Endothelial cell of umbilical vein (primary cell): ENCODE results near the gene FAM168A. TPM values are rescaled to one million over a fixed set of nuclear protein-coding genes. Genes with fewer than 3 reads are reported as not detected.

ENCODE experiments used
- BruUV-seq: library from RNA; stranded (reverse); fragments of 400-500 nt; replicated peaks from 2 replicates; lab custom pipeline; 2021; lab: Mats Ljungman, UMichigan
- CTCF ChIA-PET: fragments of 300-600, 350-600 bp; sonication (Branson Sonifier 250); formaldehyde crosslinking; loops from one replicate; lab custom pipeline; 2021; ENCODE audit warnings: antibody characterized with exemption, inconsistent platforms; lab: Charles Lee
- POLR2A ChIA-PET: fragments of 300-600, 350-600 bp; sonication (Branson Sonifier 250); formaldehyde crosslinking; loops from one replicate; lab custom pipeline; 2021; ENCODE audit warnings: antibody characterized with exemption, inconsistent platforms; lab: Charles Lee
- DNase-seq: peaks from one replicate; pipeline ENCODE4 v3.0.0-alpha.2; 2011; ENCODE audit warnings: low read depth, low spot score
- FAIRE-seq: peaks from 2 replicates; lab custom pipeline; 2011; peaks lifted over from hg19 to GRCh38; lab: Jason Lieb, UNC
- H2AFZ ChIP-seq: 2 replicates; pipeline ENCODE4 v1.6.0; 2012; ENCODE audit warnings: low read depth, low read length, control low read depth, inconsistent platforms
- H3K27ac ChIP-seq: 2 replicates; pipeline ENCODE4 v1.5.1; 2011; ENCODE audit warnings: low read depth, mild to moderate bottlenecking, control low read depth, low read length, moderate library complexity; ENCODE audit not compliant: insufficient read depth
- H3K27me3 ChIP-seq, 2 experiments: 2 replicates each; pipeline versions ENCODE4 v1.6.0 to v1.6.1; 2011; ENCODE audit warnings: low read length in 2 of 2, mixed read lengths in 1 of 2; ENCODE audit not compliant: control insufficient read depth in 2 of 2, insufficient read depth in 2 of 2
- H3K36me3 ChIP-seq, 2 experiments: 2 replicates in 1 of 2; 3 replicates in 1 of 2; pipeline ENCODE4 v1.5.1; 2011; ENCODE audit warnings: low read length in 2 of 2, mild to moderate bottlenecking in 1 of 2, moderate library complexity in 1 of 2; ENCODE audit not compliant: control insufficient read depth in 2 of 2, insufficient read depth in 2 of 2; ENCODE audit errors: extremely low read depth in 1 of 2
- H3K4me1 ChIP-seq: 3 replicates; pipeline ENCODE4 v1.5.1; 2011; ENCODE audit warnings: mild to moderate bottlenecking, low read length; ENCODE audit not compliant: control insufficient read depth, insufficient read depth; ENCODE audit errors: extremely low read depth
- H3K4me2 ChIP-seq: 2 replicates; pipeline ENCODE4 v1.6.1; 2011; ENCODE audit warnings: low read length, control low read depth, mixed read lengths; ENCODE audit not compliant: insufficient read depth
- H3K4me3 ChIP-seq, 3 experiments: fragments of 200-600 bp in 1 of 3; sonication (generic), shearing (Covaris generic) in 1 of 3; replicated peaks in 1 of 3; 2 replicates each; pipeline ENCODE4 v1.5.1; 2011 to 2016; ENCODE audit warnings: control low read depth in 3 of 3, low read length in 3 of 3, mild to moderate bottlenecking in 2 of 3, inconsistent platforms in 1 of 3, low read depth in 1 of 3, moderate library complexity in 1 of 3; ENCODE audit not compliant: insufficient read depth in 1 of 3
- H3K79me2 ChIP-seq: 2 replicates; pipeline ENCODE4 v1.6.0; 2012; ENCODE audit warnings: low read length, inconsistent platforms; ENCODE audit not compliant: control insufficient read depth, insufficient read depth
- H3K9ac ChIP-seq: replicated peaks from 2 replicates; pipeline ENCODE3; 2011; ENCODE audit warnings: low read length, control low read depth; ENCODE audit not compliant: insufficient read depth; ENCODE audit errors: extremely low read depth
- H3K9me1 ChIP-seq: replicated peaks from 3 replicates; pipeline ENCODE4 v1.6.0; 2011; ENCODE audit warnings: mild to moderate bottlenecking, low read length; ENCODE audit not compliant: control insufficient read depth, insufficient read depth; ENCODE audit errors: extremely low read depth
- H3K9me3 ChIP-seq: replicated peaks from 2 replicates; pipeline ENCODE4 v1.5.1; 2012; ENCODE audit warnings: low read length, inconsistent platforms; ENCODE audit not compliant: control insufficient read depth, insufficient read depth
- H4K20me1 ChIP-seq: replicated peaks from 2 replicates; pipeline ENCODE3; 2011; ENCODE audit warnings: mild to moderate bottlenecking, low read length; ENCODE audit not compliant: control insufficient read depth, insufficient read depth; ENCODE audit errors: extremely low read depth
- CTCF ChIP-seq, 2 donors: IDR thresholded peaks; 1 replicate in 1 of 2; 2 replicates in 1 of 2; pipeline ENCODE4 v1.5.1; 2011; ENCODE audit warnings: low read length in 2 of 2, mild to moderate bottlenecking in 2 of 2, moderate library complexity in 2 of 2, control low read depth in 1 of 2, inconsistent platforms in 1 of 2, low read depth in 1 of 2; ENCODE audit not compliant: insufficient read depth in 1 of 2; ENCODE audit errors: extremely low read depth in 1 of 2
- EZH2 ChIP-seq: IDR thresholded peaks from 2 replicates; pipeline ENCODE4 v1.6.1; 2012; ENCODE audit warnings: borderline replicate concordance, low read depth, mild to moderate bottlenecking, moderate library complexity, low read length, inconsistent platforms; ENCODE audit not compliant: severe bottlenecking
- FOS ChIP-seq: IDR thresholded peaks from 2 replicates; pipeline ENCODE4 v1.6.1; 2011; ENCODE audit warnings: mild to moderate bottlenecking, low read length, moderate library complexity, borderline replicate concordance; ENCODE audit not compliant: insufficient read depth
- GATA2 ChIP-seq: IDR thresholded peaks from 2 replicates; pipeline ENCODE4 v1.7.0; 2011; ENCODE audit warnings: low read depth, mild to moderate bottlenecking, moderate library complexity, mixed read lengths, low read length; ENCODE audit not compliant: insufficient read length, insufficient read depth
- JUN ChIP-seq: IDR thresholded peaks from 2 replicates; pipeline ENCODE4 v1.6.1; 2011; ENCODE audit warnings: borderline replicate concordance, low read depth; ENCODE audit not compliant: insufficient read length, insufficient read depth
- MAX ChIP-seq: IDR thresholded peaks from 2 replicates; pipeline ENCODE4 v1.6.1; 2011; ENCODE audit not compliant: insufficient read depth, insufficient read length
- MYC ChIP-seq: IDR thresholded peaks from one replicate; pipeline ENCODE4 v1.6.1; 2011; ENCODE audit warnings: mild to moderate bottlenecking, low read depth, low read length
- POLR2A ChIP-seq: IDR thresholded peaks from 2 replicates; pipeline ENCODE4 v1.6.1; 2012; ENCODE audit warnings: low read depth, mild to moderate bottlenecking, control low read depth, low read length
- POLR2AphosphoS5 ChIP-seq: IDR thresholded peaks from 2 replicates; pipeline ENCODE4 v1.6.1; 2012; ENCODE audit warnings: low read depth, mild to moderate bottlenecking, control low read depth, low read length, moderate library complexity; ENCODE audit not compliant: insufficient read depth
- dilution Hi-C: fragments of 300-500 bp; cut with MboI; formaldehyde crosslinking; loops from one replicate; pipeline ENCODE4 v1.15.0; 2019; ENCODE audit warnings: low sequenced_read_pairs; ENCODE audit not compliant: extremely low pct_ligation_motif_present
- intact Hi-C: fragments of 100-400 bp; cut with micrococcal nuclease; formaldehyde crosslinking; loops from one replicate; pipeline ENCODE4 v1.10.0; 2022
- polyA plus RNA-seq, 4 experiments: library from polyadenylated mRNA; depleted of rRNA in 3 of 4; stranded (reverse) in 3 of 4; unstranded in 1 of 4; fragments of >200 nt; gene quantifications; 2 replicates each; pipeline versions ENCODE4 v1.2.1 to v1.2.3, GENCODE V29; 2011 to 2012; ENCODE audit warnings: missing spikeins in 1 of 4
- total RNA-seq: library from RNA; stranded (reverse); gene quantifications from 2 replicates; pipeline ENCODE4 v1.2.3, GENCODE V29; 2021

The FAM168A gene
- total and polyA plus RNA-seq, 2 donors (not counting 3 experiments of a cell fraction or from before 2014, with no cell fraction given): 17.0 to 20.5 TPM

- Histone ChIP-seq H3K4me2 (peak within 1 kb of the TSS; percentile 2), H3K9me3 (no peaks in the 10 kb centered on the region), H4K20me1 (no peaks in the 10 kb centered on the region), H3K79me2 (peaks cover 48% of the 10 kb centered on the region), H3K27me3 (no peaks in the 10 kb centered on the region), H3K27ac (peak within 1 kb of the TSS; percentile 75), H3K4me3 (peak within 1 kb of the TSS; percentile 47 to 80 (median 49)), H3K36me3 (no peaks in the 10 kb centered on the region), H3K9ac (peak within 1 kb of the TSS; percentile 82), H3K9me1 (no peaks in the 10 kb centered on the region), H3K4me1 (peaks cover 2% of the 10 kb centered on the region), H2AFZ (peak within 1 kb of the TSS; percentile 86)
- POLR2A ChIA-PET: no interaction called here
- no TSS peak for BruUV-seq
- intact Hi-C loops (loop anchor here (1.0 to 10.0 kb wide), 4 partner anchors 9 to 551 kb away; no protein-coding TSS in a partner anchor), dilution Hi-C loops (no loop called here)
- no peak for TF ChIP-seq MAX
- peak; percentile 99 for TF ChIP-seq POLR2AphosphoS5
- no peak for TF ChIP-seq JUN
- no peak for TF ChIP-seq FOS
- TF ChIP-seq MYC: no peak
- TF ChIP-seq EZH2: no peak
- peak; percentile 99 for TF ChIP-seq POLR2A
- TF ChIP-seq CTCF (IDR thresholded peaks at IDR 0.05; ENCODE audit: extremely low read depth in 1 of 2, insufficient read depth in 1 of 2, low read depth in 1 of 2, low read length in 2 of 2): peak; percentile 87 to 95
- no peak for TF ChIP-seq GATA2
- DNase-seq (peak; percentile 93), FAIRE-seq (peak; percentile 94)
- CTCF ChIA-PET: interaction anchor here (1.0 to 3.1 kb wide), 4 partner anchors 17 to 81 kb away, joined by 3 to 18 read pairs (median 6); no protein-coding TSS in a partner anchor
Observed at GRCh38 chr11:73376160-73376802, 221.6 kb downstream of the FAM168A start, which contains the start of gene RELT. TSS of gene RELT (plus strand) at chr11:73376399. CDS start at chr11:73389137, 12,738 bp downstream.
